LHCN-M2 (cell line): Measurements from ENCODE around the gene CFAP20DC. TPM values are rescaled to one million over a fixed set of nuclear protein-coding genes. Genes with fewer than 3 reads are reported as not detected.
"Not testable (repeated sequence)": the region's sequence is repeated elsewhere in the genome, so short reads cannot be mapped to it uniquely, and the experiment has no call there.

Experiments
- DNase-seq: peaks from one replicate; pipeline ENCODE4 v3.0.0-alpha.2; 2012; ENCODE audit warnings: low read depth
- polyA plus RNA-seq: library from polyadenylated mRNA; unstranded; fragments of >200 nt; gene quantifications from one replicate; pipeline ENCODE4 v1.2.1, GENCODE V29; 2012; ENCODE audit warnings: missing spikeins
- total RNA-seq: library from RNA; depleted of rRNA; stranded (reverse); fragments of >200 nt; gene quantifications from 2 replicates; pipeline ENCODE4 v1.2.3, GENCODE V29; 2014; rRNA removed

CFAP20DC gene
- total RNA-seq = 5.1 and 8.2 TPM in 2 replicates
- polyA plus RNA-seq = 1.6 TPM

GRCh38 chr3:59049671-59050331 lies at the start of gene CFAP20DC:
CFAP20DC (minus strand) TSS chr3:59050025; CDS start chr3:59049631, 394 bp downstream.
- peak; percentile 94 for DNase-seq

GRCh38 chr3:59098516-59098915 lies 48.7 kb upstream of the CFAP20DC start:
- DNase-seq = not testable (repeated sequence)

GRCh38 chr3:59094446-59094845 lies 44.6 kb upstream of the CFAP20DC start:
- DNase-seq = no peak

- DNase-seq = no peak
These were observed 43.7 kb upstream of the CFAP20DC start for GRCh38 chr3:59093521-59093920.

- DNase-seq = no peak
These were observed 38.9 kb upstream of the CFAP20DC start for GRCh38 chr3:59088761-59089160.

- no peak for DNase-seq
These were observed 36.2 kb upstream of the CFAP20DC start for GRCh38 chr3:59085976-59086375.

GRCh38 chr3:59084583-59084982 lies 34.8 kb upstream of the CFAP20DC start:
- no peak for DNase-seq

- DNase-seq = no peak
These were observed 32.3 kb upstream of the CFAP20DC start for GRCh38 chr3:59082106-59082505.

- no peak for DNase-seq
These were observed 31.2 kb upstream of the CFAP20DC start for GRCh38 chr3:59081071-59081470.

- no peak for DNase-seq
These were observed 30.1 kb upstream of the CFAP20DC start for GRCh38 chr3:59079962-59080361.

- no peak for DNase-seq
These were observed 24.9 kb upstream of the CFAP20DC start for GRCh38 chr3:59074764-59075163.

GRCh38 chr3:59072681-59073080 lies 22.9 kb upstream of the CFAP20DC start:
- no peak for DNase-seq

GRCh38 chr3:59069838-59070237 lies 20.0 kb upstream of the CFAP20DC start:
- no peak for DNase-seq

GRCh38 chr3:59065240-59065639 lies 15.4 kb upstream of the CFAP20DC start:
- DNase-seq = no peak

GRCh38 chr3:59064728-59065127 lies 14.9 kb upstream of the CFAP20DC start:
- no peak for DNase-seq

- no peak for DNase-seq
These were observed 14.5 kb upstream of the CFAP20DC start for GRCh38 chr3:59064276-59064675.

GRCh38 chr3:59056706-59057105 lies 6.9 kb upstream of the CFAP20DC start:
- DNase-seq = peak; percentile 60

- peak; percentile 64 for DNase-seq
These were observed 3.1 kb upstream of the CFAP20DC start for GRCh38 chr3:59052803-59053411.

GRCh38 chr3:59050811-59051414 lies 1.1 kb upstream of the CFAP20DC start:
- not testable (repeated sequence) for DNase-seq

GRCh38 chr3:59046839-59047238 lies 3.0 kb downstream of the CFAP20DC start:
- DNase-seq = peak; percentile 43

- DNase-seq = peak; percentile 37
These were observed 6.4 kb downstream of the CFAP20DC start for GRCh38 chr3:59043391-59043790.

- DNase-seq = no peak
These were observed 8.9 kb downstream of the CFAP20DC start for GRCh38 chr3:59040902-59041301.

- no peak for DNase-seq
These were observed 22.2 kb downstream of the CFAP20DC start for GRCh38 chr3:59027607-59028006.
